GM18526 (cell line): ENCODE measurements around the gene RORB.

Experiments
- POLR2A ChIP-seq: IDR thresholded peaks from 3 replicates; pipeline ENCODE4 v1.6.1; 2011; ENCODE audit not compliant: insufficient read length; ENCODE audit errors: extremely low read depth

Gene RORB

GRCh38 chr9:74697535-74697934 is 200.4 kb downstream of the RORB start:
- TF ChIP-seq POLR2A: no peak

DNA sequence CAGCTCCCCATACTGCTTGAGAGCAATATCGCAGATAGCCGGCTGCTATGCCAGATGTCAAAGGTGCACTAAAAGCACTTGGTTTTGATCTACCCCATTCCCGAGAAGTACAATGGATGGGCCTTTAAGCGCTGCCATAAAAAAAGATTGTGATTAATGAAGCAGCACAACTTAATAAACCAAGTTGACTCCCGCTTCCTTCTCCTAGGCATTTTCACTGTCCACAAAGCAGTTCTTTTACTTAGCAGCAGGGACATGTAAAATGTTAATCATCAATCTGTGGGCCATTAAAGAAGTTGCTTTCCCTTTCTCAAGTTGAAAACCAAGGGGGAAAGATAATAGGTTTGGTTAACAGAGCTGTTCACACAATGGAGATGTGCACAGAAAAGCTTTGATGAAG is 214.2 kb downstream of the RORB start:
- TF ChIP-seq POLR2A: no peak

DNA sequence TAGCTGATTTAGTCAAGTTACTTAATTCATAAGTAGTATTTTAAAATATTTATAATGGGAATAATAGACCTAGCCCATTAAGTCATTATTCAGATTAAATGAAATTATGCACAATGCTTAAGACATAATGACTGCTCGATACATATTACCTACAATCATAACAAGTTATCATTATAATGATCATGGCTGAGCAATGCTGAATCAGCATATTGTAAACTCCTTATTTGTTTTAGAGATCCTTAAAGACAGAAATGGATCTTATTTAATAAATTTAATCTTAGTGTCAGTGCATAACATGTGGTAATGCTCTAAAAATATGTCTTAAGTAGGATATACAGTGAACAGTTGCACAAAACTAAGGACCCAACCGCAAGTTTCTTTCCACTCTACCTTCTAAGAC is 221.6 kb downstream of the RORB start:
- TF ChIP-seq POLR2A: no peak

GRCh38 chr9:74719306-74719705 is 222.2 kb downstream of the RORB start:
- TF ChIP-seq POLR2A: no peak

- TF ChIP-seq POLR2A: no peak
These were observed 224.8 kb downstream of the RORB start for GRCh38 chr9:74721696-74722660.

- TF ChIP-seq POLR2A: no peak
These were observed 227.2 kb downstream of the RORB start for GRCh38 chr9:74724317-74724716.

DNA sequence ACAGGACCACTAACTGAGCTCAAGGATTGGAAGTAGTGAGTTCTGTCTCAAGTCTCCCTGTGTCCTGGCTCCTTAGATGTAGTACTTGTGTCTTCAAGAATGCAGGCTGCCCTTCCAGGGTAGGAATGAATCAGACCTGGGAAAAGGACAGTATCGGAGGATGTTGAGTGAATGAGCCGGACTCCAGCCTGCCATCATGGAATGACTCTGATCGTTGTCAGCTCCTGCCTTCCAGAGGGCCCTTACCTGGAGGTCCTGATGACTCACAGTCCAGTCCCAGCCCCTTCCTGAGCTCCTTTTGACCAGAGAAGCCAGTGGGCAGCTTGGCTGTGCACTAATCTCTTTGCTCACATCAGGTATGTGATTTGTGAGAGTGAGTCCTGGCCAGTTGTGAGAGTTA is 229.4 kb downstream of the RORB start:
- TF ChIP-seq POLR2A: no peak

DNA sequence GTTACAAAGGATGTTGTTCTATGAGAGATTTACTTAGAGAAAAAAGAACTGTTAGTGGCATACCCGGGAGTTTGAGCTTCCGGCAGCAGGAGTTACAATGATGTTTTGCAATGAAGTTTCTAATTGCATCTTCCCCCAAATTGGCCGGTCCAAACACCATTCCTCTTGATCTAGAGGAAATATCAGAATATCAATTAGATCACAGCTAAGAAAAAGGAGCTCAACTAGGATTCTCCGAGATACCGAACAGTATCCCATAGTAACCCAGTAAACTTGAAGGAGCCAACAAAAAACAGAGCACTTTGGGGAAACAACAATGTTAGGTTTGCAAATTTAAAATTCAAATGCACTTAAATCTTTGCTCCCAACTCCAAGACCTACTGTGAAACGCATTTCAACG is 231.0 kb downstream of the RORB start:
- no peak for TF ChIP-seq POLR2A

DNA sequence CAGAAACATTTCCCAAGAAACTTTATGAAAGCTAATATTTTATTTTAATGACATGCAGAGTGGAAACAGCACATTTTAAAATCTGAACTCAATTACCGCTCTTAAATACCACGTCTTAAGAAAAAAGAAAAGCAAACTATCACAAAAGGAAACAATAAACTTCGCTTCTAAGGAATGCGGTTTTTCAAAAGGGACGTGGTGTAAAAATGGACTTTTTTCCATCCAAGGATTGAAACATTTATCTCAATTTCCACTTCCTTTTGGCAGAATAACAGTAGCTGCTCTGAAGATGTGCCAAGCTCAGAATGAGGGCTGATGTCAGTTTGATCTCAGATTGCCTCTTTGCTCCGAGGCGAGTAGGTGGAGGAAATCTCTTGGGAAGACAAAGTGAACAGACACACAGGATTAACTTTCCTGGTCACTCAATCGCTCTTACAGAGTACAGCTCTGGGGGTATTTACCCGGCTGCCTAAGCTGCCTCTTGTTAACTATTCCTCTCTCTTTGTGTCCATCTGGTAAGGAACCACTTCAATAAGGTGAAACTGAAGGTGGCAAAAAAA is 232.1 kb downstream of the RORB start:
- no peak for TF ChIP-seq POLR2A

GRCh38 chr9:74735761-74736160 is 238.6 kb downstream of the RORB start:
- no peak for TF ChIP-seq POLR2A

DNA sequence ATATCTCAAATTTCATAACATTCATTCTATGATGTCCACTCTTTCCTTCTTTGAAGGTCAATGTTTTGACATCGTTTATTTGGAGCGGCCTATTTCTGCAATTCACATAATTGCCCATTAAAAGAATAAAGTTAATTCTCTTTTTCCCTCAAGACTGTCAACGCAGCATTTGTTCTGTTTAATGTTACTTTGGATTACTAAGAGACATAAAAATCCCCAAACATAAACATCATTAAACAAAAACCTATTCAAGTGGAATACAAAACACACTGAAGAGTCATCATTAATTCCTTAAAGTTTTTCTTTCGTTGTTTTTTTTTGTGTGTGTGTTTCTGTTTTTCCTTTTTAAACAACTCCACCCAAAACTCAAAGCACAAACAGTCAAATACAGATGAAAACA is 239.5 kb downstream of the RORB start:
- no peak for TF ChIP-seq POLR2A

- no peak for TF ChIP-seq POLR2A
These were observed 245.2 kb downstream of the RORB start for GRCh38 chr9:74742191-74742790.
